Measurements from ENCODE around the gene FAM83C.

DNA sequence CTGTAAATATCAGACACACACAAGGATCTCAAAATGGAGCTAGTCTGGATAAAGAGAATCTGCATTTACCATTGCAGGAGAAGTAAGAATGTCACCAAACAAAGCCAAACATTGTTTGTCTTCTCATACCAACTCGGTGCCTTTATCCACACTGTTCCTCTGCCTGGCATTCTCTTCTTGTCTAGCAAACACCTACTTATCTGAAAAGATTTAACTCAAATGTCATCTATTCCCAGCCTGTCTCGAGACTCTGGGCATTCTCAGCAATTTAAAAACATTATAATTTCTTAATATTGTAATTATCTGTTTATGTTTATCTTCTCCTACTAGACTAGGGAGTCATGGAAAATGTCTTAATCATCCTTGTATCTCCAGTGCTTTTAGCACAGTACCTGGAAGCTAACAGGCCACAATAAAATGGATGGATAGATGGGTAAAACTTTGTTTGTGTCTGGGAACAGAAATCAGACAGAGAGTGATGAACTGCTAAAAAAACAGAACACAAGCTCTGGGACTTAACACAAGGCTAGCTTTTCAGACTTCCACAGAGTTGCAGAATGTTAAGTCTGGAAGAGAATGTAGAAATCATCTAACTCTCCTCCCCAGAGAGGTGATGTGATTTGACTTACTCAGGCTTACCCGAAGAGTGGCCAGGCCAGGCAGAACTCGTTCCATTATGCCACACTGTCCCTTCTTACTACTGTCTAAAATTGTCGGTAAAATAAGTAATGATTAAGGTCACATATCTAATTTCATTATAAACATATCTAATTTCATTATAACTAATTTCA lies 42.3 kb upstream of the FAM83C start:
- TF ChIP-seq EZH2phosphoT487 (IDR thresholded peaks at IDR 0.05; ENCODE audit: low read depth, severe bottlenecking, unreplicated experiment) = no peak
- TF ChIP-seq, protein P1, sequence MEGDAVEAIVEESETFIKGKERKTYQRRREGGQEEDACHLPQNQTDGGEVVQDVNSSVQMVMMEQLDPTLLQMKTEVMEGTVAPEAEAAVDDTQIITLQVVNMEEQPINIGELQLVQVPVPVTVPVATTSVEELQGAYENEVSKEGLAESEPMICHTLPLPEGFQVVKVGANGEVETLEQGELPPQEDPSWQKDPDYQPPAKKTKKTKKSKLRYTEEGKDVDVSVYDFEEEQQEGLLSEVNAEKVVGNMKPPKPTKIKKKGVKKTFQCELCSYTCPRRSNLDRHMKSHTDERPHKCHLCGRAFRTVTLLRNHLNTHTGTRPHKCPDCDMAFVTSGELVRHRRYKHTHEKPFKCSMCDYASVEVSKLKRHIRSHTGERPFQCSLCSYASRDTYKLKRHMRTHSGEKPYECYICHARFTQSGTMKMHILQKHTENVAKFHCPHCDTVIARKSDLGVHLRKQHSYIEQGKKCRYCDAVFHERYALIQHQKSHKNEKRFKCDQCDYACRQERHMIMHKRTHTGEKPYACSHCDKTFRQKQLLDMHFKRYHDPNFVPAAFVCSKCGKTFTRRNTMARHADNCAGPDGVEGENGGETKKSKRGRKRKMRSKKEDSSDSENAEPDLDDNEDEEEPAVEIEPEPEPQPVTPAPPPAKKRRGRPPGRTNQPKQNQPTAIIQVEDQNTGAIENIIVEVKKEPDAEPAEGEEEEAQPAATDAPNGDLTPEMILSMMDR (IDR thresholded peaks at IDR 0.05; ENCODE audit: poor library complexity) = no peak
